WTC11 (cell line): ENCODE measurements around the gene ELP5. TPM values are rescaled to one million over a fixed set of nuclear protein-coding genes. Genes with fewer than 3 reads are reported as not detected.

Experiments
- ATAC-seq: fragments of 200-7000 bp; cut with Tn5 transposase; 2 replicates; pipeline ENCODE4 v1.10.0; 2021; ENCODE audit warnings: mild to moderate bottlenecking, moderate library complexity
- CTCF ChIA-PET: fragments of 300-600 bp; sonication (Branson Sonifier 250); formaldehyde crosslinking; loops from one replicate; lab custom pipeline; 2021; ENCODE audit warnings: antibody characterized with exemption; lab: Charles Lee
- POLR2A ChIA-PET: fragments of 350-600 bp; sonication (Branson Sonifier 250); formaldehyde crosslinking; loops from one replicate; lab custom pipeline; 2021; ENCODE audit warnings: antibody characterized with exemption; lab: Charles Lee
- DNase-seq: peaks from one replicate; pipeline ENCODE4 v3.0.0; 2021; ENCODE audit warnings: low spot score
- H3K27ac Mint-ChIP-seq: 2 replicates; pipeline ENCODE4 v1.8.0; 2021; ENCODE audit warnings: mixed read lengths
- H3K27me3 Mint-ChIP-seq: 2 replicates; pipeline ENCODE4 v1.8.0; 2021; ENCODE audit warnings: low read depth, mild to moderate bottlenecking, moderate library complexity, mixed read lengths
- H3K36me3 Mint-ChIP-seq: 2 replicates; pipeline ENCODE4 v1.8.0; 2021; ENCODE audit warnings: mixed read lengths
- H3K4me1 Mint-ChIP-seq: 2 replicates; pipeline ENCODE4 v1.8.0; 2022; ENCODE audit warnings: mixed read lengths
- H3K4me3 Mint-ChIP-seq: 2 replicates; pipeline ENCODE4 v1.8.0; 2021; ENCODE audit warnings: mild to moderate bottlenecking, moderate library complexity, mixed read lengths
- H3K9me3 Mint-ChIP-seq: 2 replicates; pipeline ENCODE4 v1.8.0; 2021; ENCODE audit warnings: mixed read lengths
- ETV6 ChIP-seq: sonication (generic); formaldehyde crosslinking; IDR thresholded peaks from 2 replicates; pipeline ENCODE4 v1.8.1; 2022; ENCODE audit warnings: mild to moderate bottlenecking, missing genetic modification reagents
- FOXP1 ChIP-seq: sonication (generic); formaldehyde crosslinking; IDR thresholded peaks from 2 replicates; pipeline ENCODE4 v1.8.0; 2022; ENCODE audit warnings: missing genetic modification reagents, mild to moderate bottlenecking, moderate library complexity, borderline replicate concordance
- JUN ChIP-seq: sonication (generic); formaldehyde crosslinking; IDR thresholded peaks from 2 replicates; pipeline ENCODE4 v1.8.0; 2023; ENCODE audit warnings: mild to moderate bottlenecking, missing genetic modification reagents
- KAT7 ChIP-seq: sonication (generic); formaldehyde crosslinking; IDR thresholded peaks from 2 replicates; pipeline ENCODE4 v1.8.1; 2023; ENCODE audit warnings: missing genetic modification reagents, mild to moderate bottlenecking, borderline replicate concordance
- NFYB ChIP-seq: sonication (generic); formaldehyde crosslinking; conservative IDR thresholded peaks from 2 replicates; pipeline ENCODE4 v1.8.0; 2022; ENCODE audit warnings: low read depth, missing genetic modification reagents
- PRRX2 ChIP-seq: fragments of 250-450 bp; sonication (Bioruptor Pico); IDR thresholded peaks from 2 replicates; pipeline ENCODE4 v1.8.0; 2021; ENCODE audit warnings: mild to moderate bottlenecking
- SMAD4 ChIP-seq: sonication (generic); formaldehyde crosslinking; IDR thresholded peaks from 2 replicates; pipeline ENCODE4 v1.8.0; 2022; ENCODE audit warnings: mild to moderate bottlenecking, missing genetic modification reagents
- TEAD1 ChIP-seq: sonication (generic); formaldehyde crosslinking; IDR thresholded peaks from 2 replicates; pipeline ENCODE4 v1.8.0; 2022; ENCODE audit warnings: mild to moderate bottlenecking, missing genetic modification reagents
- TP53 ChIP-seq: sonication (generic); formaldehyde crosslinking; IDR thresholded peaks from 2 replicates; pipeline ENCODE4 v1.8.1; 2023; ENCODE audit warnings: mild to moderate bottlenecking, missing genetic modification reagents
- ZBTB21 ChIP-seq: sonication (generic); formaldehyde crosslinking; IDR thresholded peaks from 2 replicates; pipeline ENCODE4 v1.8.1; 2023; ENCODE audit warnings: mild to moderate bottlenecking, missing genetic modification reagents, borderline replicate concordance
- ZNF219 ChIP-seq: sonication (generic); formaldehyde crosslinking; IDR thresholded peaks from 2 replicates; pipeline ENCODE4 v1.8.0; 2023; ENCODE audit warnings: missing genetic modification reagents, mild to moderate bottlenecking, borderline replicate concordance
- ZNF423 ChIP-seq: fragments of 250-450 bp; sonication (Bioruptor Pico); IDR thresholded peaks from 2 replicates; pipeline ENCODE4 v2.1.2; 2022; ENCODE audit warnings: mild to moderate bottlenecking, moderate library complexity
- total RNA-seq: library from RNA; stranded (reverse); gene quantifications from 3 replicates; pipeline ENCODE4 v1.2.3, GENCODE V29; 2021
- TF ChIP-seq, protein P1 (sequence below): sonication (generic); formaldehyde crosslinking; IDR thresholded peaks from 2 replicates; pipeline ENCODE4 v1.8.1; 2023; ENCODE audit warnings: mild to moderate bottlenecking, missing genetic modification reagents
- TF ChIP-seq, protein P2 (sequence below): sonication (generic); formaldehyde crosslinking; IDR thresholded peaks from 2 replicates; pipeline ENCODE4 v1.8.1; 2022; ENCODE audit warnings: mild to moderate bottlenecking, missing genetic modification reagents, moderate library complexity, borderline replicate concordance
- TF ChIP-seq, protein P3 (sequence below): sonication (generic); formaldehyde crosslinking; IDR thresholded peaks from 2 replicates; pipeline ENCODE4 v1.8.0; 2022; ENCODE audit warnings: mild to moderate bottlenecking, missing genetic modification reagents
- TF ChIP-seq, protein P4 (sequence below): sonication (generic); formaldehyde crosslinking; IDR thresholded peaks from 2 replicates; pipeline ENCODE4 v1.8.0; 2022; ENCODE audit warnings: mild to moderate bottlenecking, missing genetic modification reagents
- TF ChIP-seq, protein P5 (sequence below): sonication (generic); formaldehyde crosslinking; IDR thresholded peaks from 2 replicates; pipeline ENCODE4 v1.8.0; 2023; ENCODE audit warnings: missing genetic modification reagents, mild to moderate bottlenecking, borderline replicate concordance
- TF ChIP-seq, protein P6 (sequence below): fragments of 250-450 bp; sonication (Bioruptor Pico); IDR thresholded peaks from 2 replicates; pipeline ENCODE4 v1.9.0; 2021; ENCODE audit warnings: mild to moderate bottlenecking
- TF ChIP-seq, protein P7 (sequence below): fragments of 200-600 bp; IDR thresholded peaks from 2 replicates; pipeline ENCODE4 v1.8.0; 2022; ENCODE audit warnings: antibody characterized with exemption

ELP5 gene
- total RNA-seq, 1 experiment from 2014 or later = 101 TPM

DNA sequence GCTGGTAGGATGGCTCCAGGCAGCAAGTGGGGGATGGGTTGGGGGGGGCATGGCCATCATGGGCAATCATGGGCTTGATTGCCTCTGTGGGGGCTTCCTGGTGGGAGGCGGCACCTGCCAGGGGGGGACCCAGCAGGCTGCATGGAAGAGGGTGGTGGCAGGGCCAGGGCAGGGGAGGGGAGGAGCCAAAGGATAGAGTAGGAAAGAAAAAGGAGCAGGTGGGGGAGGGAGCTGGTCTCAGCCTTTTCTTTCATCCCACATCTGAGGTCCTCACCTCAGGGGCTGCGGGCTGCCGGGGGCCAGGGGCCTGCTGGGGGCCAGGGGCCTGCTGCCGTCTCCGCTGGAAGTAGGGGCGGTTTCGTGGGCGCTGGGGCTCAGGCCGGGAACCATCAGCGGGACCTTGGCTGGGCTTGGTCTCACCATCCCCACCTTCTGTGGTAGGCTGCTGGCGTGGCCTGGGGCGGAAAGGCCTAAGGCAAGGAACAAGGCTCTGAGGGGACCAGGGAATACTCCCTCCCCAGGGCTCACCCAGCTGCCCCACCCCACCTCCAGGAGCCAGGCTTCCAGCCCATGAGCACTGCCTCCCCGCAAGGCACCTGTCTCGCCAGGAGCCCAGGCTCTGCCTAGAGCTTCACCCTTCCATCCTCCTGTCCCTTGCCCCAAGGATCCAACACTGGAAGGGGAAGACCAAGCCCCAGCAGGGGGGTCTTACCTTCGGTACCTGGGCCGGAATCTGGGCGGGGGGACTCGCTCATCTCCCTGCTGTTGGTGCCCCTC is 37.4 kb downstream of the ELP5 start:
- DNase-seq (no peak), ATAC-seq (no peak)
- peaks cover 26% of the 10 kb centered on the region for H3K27me3 Mint-ChIP-seq
- peaks cover 22% of the 10 kb centered on the region for H3K4me1 Mint-ChIP-seq
- no peak overlapping the region; the same call in 1 of the 2 replicates for H3K27ac Mint-ChIP-seq
- POLR2A ChIA-PET = interaction anchor here (0.6 kb wide), 1 partner anchor 11 kb away, joined by 4 read pairs; no protein-coding TSS in a partner anchor
- H3K4me3 Mint-ChIP-seq = no peak overlapping the region
- CTCF ChIA-PET = interaction anchor here (0.7 to 5.4 kb wide), 4 partner anchors 7 to 115 kb away, joined by 3 to 61 read pairs (median 5); partner anchors contain the start of genes SLC2A4 and TMEM256
- no peaks in the 10 kb centered on the region for H3K9me3 Mint-ChIP-seq
- H3K36me3 Mint-ChIP-seq = no peaks in the 10 kb centered on the region; the same call in 1 of the 2 replicates
- TF ChIP-seq, protein P1, sequence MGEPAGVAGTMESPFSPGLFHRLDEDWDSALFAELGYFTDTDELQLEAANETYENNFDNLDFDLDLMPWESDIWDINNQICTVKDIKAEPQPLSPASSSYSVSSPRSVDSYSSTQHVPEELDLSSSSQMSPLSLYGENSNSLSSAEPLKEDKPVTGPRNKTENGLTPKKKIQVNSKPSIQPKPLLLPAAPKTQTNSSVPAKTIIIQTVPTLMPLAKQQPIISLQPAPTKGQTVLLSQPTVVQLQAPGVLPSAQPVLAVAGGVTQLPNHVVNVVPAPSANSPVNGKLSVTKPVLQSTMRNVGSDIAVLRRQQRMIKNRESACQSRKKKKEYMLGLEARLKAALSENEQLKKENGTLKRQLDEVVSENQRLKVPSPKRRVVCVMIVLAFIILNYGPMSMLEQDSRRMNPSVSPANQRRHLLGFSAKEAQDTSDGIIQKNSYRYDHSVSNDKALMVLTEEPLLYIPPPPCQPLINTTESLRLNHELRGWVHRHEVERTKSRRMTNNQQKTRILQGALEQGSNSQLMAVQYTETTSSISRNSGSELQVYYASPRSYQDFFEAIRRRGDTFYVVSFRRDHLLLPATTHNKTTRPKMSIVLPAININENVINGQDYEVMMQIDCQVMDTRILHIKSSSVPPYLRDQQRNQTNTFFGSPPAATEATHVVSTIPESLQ (CRISPR knock-in tag) = no peak
- no peak for TF ChIP-seq TEAD1 (CRISPR knock-in tag)
- TF ChIP-seq ZNF423 (CRISPR knock-in tag) = peak; percentile 45; the same call in 1 of the 2 replicates
- no peak for TF ChIP-seq KAT7 (CRISPR knock-in tag)

DNA sequence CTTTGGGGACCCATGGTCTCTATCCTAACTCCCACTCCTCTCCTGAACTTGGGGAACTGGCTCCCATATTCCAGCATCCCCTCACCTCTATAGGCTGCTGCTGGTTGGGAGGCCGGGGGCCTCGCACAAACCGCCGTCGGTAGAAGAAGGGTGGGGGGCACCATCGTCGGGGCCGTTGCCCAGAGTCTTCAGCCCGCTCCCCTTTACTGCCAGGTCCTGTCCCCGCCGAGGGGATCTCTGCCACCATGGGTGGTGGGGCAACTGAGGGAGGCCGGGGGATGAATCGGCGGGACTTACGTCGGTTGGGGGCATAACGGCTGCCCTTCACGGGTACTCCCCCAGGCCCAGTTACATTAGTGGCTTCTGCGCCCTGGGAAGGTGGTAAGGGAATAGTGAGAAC is 38.2 kb downstream of the ELP5 start:
- H3K4me1 Mint-ChIP-seq = peaks cover 23% of the 10 kb centered on the region
- ChIA-PET POLR2A (no interaction called here), CTCF (interaction anchor here (5.4 kb wide), 1 partner anchor 9 kb away, joined by 61 read pairs; the partner anchor contains the start of gene SLC2A4)
- H3K9me3 Mint-ChIP-seq = no peaks in the 10 kb centered on the region
- DNase-seq = no peak
- H3K27me3 Mint-ChIP-seq = peaks cover 30% of the 10 kb centered on the region
- no peak for ATAC-seq
- no peak overlapping the region for H3K4me3 Mint-ChIP-seq
- no peak overlapping the region; the same call in 1 of the 2 replicates for H3K27ac Mint-ChIP-seq
- H3K36me3 Mint-ChIP-seq = no peaks in the 10 kb centered on the region; the same call in 1 of the 2 replicates
- TF ChIP-seq, protein P2, sequence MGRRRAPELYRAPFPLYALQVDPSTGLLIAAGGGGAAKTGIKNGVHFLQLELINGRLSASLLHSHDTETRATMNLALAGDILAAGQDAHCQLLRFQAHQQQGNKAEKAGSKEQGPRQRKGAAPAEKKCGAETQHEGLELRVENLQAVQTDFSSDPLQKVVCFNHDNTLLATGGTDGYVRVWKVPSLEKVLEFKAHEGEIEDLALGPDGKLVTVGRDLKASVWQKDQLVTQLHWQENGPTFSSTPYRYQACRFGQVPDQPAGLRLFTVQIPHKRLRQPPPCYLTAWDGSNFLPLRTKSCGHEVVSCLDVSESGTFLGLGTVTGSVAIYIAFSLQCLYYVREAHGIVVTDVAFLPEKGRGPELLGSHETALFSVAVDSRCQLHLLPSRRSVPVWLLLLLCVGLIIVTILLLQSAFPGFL (CRISPR knock-in tag) = no peak
- TF ChIP-seq PRRX2 (CRISPR knock-in tag) (no peak), JUN (CRISPR knock-in tag) (no peak), NFYB (CRISPR knock-in tag) (no peak), ETV6 (no peak), ZNF219 (CRISPR knock-in tag) (no peak), SMAD4 (no peak), FOXP1 (CRISPR knock-in tag) (no peak), TP53 (CRISPR knock-in tag) (no peak), TEAD1 (CRISPR knock-in tag) (no peak), ZNF423 (CRISPR knock-in tag) (no peak), ZBTB21 (no peak)
- TF ChIP-seq, protein P3, sequence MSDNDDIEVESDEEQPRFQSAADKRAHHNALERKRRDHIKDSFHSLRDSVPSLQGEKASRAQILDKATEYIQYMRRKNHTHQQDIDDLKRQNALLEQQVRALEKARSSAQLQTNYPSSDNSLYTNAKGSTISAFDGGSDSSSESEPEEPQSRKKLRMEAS = no peak
- TF ChIP-seq, protein P4, sequence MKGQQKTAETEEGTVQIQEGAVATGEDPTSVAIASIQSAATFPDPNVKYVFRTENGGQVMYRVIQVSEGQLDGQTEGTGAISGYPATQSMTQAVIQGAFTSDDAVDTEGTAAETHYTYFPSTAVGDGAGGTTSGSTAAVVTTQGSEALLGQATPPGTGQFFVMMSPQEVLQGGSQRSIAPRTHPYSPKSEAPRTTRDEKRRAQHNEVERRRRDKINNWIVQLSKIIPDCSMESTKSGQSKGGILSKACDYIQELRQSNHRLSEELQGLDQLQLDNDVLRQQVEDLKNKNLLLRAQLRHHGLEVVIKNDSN = no peak
- TF ChIP-seq, protein P5, sequence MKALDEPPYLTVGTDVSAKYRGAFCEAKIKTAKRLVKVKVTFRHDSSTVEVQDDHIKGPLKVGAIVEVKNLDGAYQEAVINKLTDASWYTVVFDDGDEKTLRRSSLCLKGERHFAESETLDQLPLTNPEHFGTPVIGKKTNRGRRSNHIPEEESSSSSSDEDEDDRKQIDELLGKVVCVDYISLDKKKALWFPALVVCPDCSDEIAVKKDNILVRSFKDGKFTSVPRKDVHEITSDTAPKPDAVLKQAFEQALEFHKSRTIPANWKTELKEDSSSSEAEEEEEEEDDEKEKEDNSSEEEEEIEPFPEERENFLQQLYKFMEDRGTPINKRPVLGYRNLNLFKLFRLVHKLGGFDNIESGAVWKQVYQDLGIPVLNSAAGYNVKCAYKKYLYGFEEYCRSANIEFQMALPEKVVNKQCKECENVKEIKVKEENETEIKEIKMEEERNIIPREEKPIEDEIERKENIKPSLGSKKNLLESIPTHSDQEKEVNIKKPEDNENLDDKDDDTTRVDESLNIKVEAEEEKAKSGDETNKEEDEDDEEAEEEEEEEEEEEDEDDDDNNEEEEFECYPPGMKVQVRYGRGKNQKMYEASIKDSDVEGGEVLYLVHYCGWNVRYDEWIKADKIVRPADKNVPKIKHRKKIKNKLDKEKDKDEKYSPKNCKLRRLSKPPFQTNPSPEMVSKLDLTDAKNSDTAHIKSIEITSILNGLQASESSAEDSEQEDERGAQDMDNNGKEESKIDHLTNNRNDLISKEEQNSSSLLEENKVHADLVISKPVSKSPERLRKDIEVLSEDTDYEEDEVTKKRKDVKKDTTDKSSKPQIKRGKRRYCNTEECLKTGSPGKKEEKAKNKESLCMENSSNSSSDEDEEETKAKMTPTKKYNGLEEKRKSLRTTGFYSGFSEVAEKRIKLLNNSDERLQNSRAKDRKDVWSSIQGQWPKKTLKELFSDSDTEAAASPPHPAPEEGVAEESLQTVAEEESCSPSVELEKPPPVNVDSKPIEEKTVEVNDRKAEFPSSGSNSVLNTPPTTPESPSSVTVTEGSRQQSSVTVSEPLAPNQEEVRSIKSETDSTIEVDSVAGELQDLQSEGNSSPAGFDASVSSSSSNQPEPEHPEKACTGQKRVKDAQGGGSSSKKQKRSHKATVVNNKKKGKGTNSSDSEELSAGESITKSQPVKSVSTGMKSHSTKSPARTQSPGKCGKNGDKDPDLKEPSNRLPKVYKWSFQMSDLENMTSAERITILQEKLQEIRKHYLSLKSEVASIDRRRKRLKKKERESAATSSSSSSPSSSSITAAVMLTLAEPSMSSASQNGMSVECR = no peak
- TF ChIP-seq, protein P6, sequence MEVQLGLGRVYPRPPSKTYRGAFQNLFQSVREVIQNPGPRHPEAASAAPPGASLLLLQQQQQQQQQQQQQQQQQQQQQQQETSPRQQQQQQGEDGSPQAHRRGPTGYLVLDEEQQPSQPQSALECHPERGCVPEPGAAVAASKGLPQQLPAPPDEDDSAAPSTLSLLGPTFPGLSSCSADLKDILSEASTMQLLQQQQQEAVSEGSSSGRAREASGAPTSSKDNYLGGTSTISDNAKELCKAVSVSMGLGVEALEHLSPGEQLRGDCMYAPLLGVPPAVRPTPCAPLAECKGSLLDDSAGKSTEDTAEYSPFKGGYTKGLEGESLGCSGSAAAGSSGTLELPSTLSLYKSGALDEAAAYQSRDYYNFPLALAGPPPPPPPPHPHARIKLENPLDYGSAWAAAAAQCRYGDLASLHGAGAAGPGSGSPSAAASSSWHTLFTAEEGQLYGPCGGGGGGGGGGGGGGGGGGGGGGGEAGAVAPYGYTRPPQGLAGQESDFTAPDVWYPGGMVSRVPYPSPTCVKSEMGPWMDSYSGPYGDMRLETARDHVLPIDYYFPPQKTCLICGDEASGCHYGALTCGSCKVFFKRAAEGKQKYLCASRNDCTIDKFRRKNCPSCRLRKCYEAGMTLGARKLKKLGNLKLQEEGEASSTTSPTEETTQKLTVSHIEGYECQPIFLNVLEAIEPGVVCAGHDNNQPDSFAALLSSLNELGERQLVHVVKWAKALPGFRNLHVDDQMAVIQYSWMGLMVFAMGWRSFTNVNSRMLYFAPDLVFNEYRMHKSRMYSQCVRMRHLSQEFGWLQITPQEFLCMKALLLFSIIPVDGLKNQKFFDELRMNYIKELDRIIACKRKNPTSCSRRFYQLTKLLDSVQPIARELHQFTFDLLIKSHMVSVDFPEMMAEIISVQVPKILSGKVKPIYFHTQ = no peak
- TF ChIP-seq, protein P7, sequence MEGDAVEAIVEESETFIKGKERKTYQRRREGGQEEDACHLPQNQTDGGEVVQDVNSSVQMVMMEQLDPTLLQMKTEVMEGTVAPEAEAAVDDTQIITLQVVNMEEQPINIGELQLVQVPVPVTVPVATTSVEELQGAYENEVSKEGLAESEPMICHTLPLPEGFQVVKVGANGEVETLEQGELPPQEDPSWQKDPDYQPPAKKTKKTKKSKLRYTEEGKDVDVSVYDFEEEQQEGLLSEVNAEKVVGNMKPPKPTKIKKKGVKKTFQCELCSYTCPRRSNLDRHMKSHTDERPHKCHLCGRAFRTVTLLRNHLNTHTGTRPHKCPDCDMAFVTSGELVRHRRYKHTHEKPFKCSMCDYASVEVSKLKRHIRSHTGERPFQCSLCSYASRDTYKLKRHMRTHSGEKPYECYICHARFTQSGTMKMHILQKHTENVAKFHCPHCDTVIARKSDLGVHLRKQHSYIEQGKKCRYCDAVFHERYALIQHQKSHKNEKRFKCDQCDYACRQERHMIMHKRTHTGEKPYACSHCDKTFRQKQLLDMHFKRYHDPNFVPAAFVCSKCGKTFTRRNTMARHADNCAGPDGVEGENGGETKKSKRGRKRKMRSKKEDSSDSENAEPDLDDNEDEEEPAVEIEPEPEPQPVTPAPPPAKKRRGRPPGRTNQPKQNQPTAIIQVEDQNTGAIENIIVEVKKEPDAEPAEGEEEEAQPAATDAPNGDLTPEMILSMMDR = no peak
